Karpas-422 (cell line): Measurements from ENCODE around the gene LRP11. TPM values are rescaled to one million over a fixed set of nuclear protein-coding genes. Genes with fewer than 3 reads are reported as not detected.

Experiments
- DNase-seq: peaks from one replicate; pipeline ENCODE4 v3.0.0-alpha.2; 2015
- H2AFZ ChIP-seq: fragments of 200-600 bp; sonication (generic); 2 replicates; pipeline ENCODE4 v1.6.1; 2014; ENCODE audit warnings: antibody characterized with exemption, low read length, mixed read lengths
- H3K27ac ChIP-seq: fragments of 200-600 bp; sonication (generic); 2 replicates; pipeline ENCODE4 v1.5.1; 2014; ENCODE audit warnings: mild to moderate bottlenecking, low read length, moderate library complexity
- H3K27me3 ChIP-seq: fragments of 200-600 bp; sonication (generic); 2 replicates; pipeline ENCODE4 v1.6.1; 2014; ENCODE audit warnings: low read length, mixed read lengths
- H3K36me3 ChIP-seq: fragments of 200-600 bp; sonication (generic); 2 replicates; pipeline ENCODE4 v1.6.1; 2014; ENCODE audit warnings: low read length, mixed read lengths; ENCODE audit not compliant: insufficient read depth
- H3K4me1 ChIP-seq: fragments of 200-600 bp; sonication (generic); 2 replicates; pipeline ENCODE4 v1.6.1; 2014; ENCODE audit warnings: mild to moderate bottlenecking, low read length, mixed read lengths
- H3K4me2 ChIP-seq: fragments of 200-600 bp; sonication (generic); 2 replicates; pipeline ENCODE4 v1.6.1; 2014; ENCODE audit warnings: low read length, low read depth, mild to moderate bottlenecking; ENCODE audit not compliant: poor library complexity, severe bottlenecking
- H3K4me3 ChIP-seq: fragments of 200-600 bp; sonication (generic); 2 replicates; pipeline ENCODE4 v1.5.1; 2014; ENCODE audit warnings: mild to moderate bottlenecking, antibody characterized with exemption, low read length, mixed read lengths
- H3K79me2 ChIP-seq: fragments of 200-600 bp; sonication (generic); 2 replicates; pipeline ENCODE4 v1.6.1; 2014; ENCODE audit warnings: mild to moderate bottlenecking, low read length, mixed read lengths
- H3K9ac ChIP-seq: fragments of 200-600 bp; sonication (generic); 2 replicates; pipeline ENCODE4 v1.6.0; 2014; ENCODE audit warnings: low read length
- H3K9me2 ChIP-seq: fragments of 200-600 bp; sonication (generic), shearing (Covaris generic); replicated peaks from 2 replicates; pipeline ENCODE4 v1.6.0; 2014; ENCODE audit warnings: mild to moderate bottlenecking, low read length, moderate library complexity; ENCODE audit not compliant: insufficient read depth
- H3K9me3 ChIP-seq: fragments of 300-700, 200-600 bp; sonication (generic); 2 replicates; pipeline ENCODE4 v1.6.1; 2014; ENCODE audit warnings: low read length, mixed read lengths
- H4K20me1 ChIP-seq: fragments of 200-600 bp; sonication (generic); 2 replicates; pipeline ENCODE4 v1.6.1; 2014; ENCODE audit warnings: mild to moderate bottlenecking, antibody characterized with exemption, low read length, low read depth; ENCODE audit not compliant: insufficient read depth
- total RNA-seq: library from RNA; depleted of rRNA; stranded (reverse); fragments of >200 nt; shearing (Covaris generic); gene quantifications from 2 replicates; pipeline ENCODE4 v1.2.3, GENCODE V29; 2014; ENCODE audit warnings: low replicate concordance

The LRP11 gene
- total RNA-seq, 1 experiment from 2014 or later: 5.4 TPM

DNA sequence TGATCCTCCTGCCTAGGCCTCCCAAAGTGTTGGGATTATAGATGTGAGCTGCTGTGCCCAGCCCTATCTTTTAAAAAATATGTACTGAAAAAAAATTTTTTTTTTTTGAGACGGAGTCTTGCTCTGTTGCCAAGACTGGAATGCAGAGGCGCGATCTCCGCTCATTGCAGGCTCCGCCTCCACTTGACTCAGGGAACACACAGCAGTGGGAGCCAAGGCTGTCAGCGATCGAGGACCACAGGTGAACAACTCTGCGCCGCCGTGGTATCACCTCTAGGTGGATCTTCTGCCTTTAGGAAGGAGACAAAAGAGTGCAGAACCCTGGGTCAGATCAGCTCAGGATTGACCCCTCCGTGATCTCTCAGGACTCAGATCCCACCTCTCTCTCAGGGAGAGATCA, 20.1 kb upstream of the LRP11 start:
- Histone ChIP-seq H3K4me3 (no peak overlapping the region), H3K4me2 (no peak overlapping the region), H4K20me1 (no peaks in the 10 kb centered on the region)

DNA sequence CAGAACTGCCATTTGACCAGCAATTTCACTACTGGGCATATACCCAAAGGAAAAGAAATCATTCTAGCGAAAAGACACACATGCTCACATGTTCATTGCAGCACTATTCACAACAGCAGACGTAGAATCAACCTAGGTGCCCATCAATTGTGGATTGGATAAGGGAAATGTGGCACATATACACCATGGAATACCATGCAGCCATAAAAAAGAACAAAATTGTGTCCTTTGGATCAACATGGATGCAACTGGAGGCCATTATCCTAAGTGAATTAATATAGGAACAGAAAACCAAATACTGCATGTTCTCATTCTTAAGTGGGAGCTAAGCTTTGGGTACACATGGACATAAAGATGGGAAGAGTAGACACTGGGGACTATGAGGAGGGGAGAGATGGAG, 17.7 kb upstream of the LRP11 start:
- Histone ChIP-seq H3K27ac (no peak overlapping the region), H3K27me3 (no peaks in the 10 kb centered on the region), H3K9me3 (no peaks in the 10 kb centered on the region), H3K4me3 (no peak overlapping the region), H3K9ac (no peak overlapping the region), H3K4me2 (no peak overlapping the region), H4K20me1 (no peaks in the 10 kb centered on the region), H3K9me2 (no peaks in the 10 kb centered on the region), H2AFZ (no peak overlapping the region), H3K4me1 (no peaks in the 10 kb centered on the region), H3K79me2 (no peaks in the 10 kb centered on the region), H3K36me3 (no peaks in the 10 kb centered on the region)
- DNase-seq: peak; percentile 14

More for the DNA sequence above, 20.1 kb upstream of the LRP11 start:
- Histone ChIP-seq H3K27ac (no peak overlapping the region), H2AFZ (no peak overlapping the region), H3K79me2 (no peaks in the 10 kb centered on the region), H3K36me3 (no peaks in the 10 kb centered on the region), H3K9me3 (no peaks in the 10 kb centered on the region), H3K9me2 (no peaks in the 10 kb centered on the region), H3K27me3 (no peaks in the 10 kb centered on the region), H3K4me1 (no peaks in the 10 kb centered on the region), H3K9ac (no peak overlapping the region)
- no peak for DNase-seq

DNA sequence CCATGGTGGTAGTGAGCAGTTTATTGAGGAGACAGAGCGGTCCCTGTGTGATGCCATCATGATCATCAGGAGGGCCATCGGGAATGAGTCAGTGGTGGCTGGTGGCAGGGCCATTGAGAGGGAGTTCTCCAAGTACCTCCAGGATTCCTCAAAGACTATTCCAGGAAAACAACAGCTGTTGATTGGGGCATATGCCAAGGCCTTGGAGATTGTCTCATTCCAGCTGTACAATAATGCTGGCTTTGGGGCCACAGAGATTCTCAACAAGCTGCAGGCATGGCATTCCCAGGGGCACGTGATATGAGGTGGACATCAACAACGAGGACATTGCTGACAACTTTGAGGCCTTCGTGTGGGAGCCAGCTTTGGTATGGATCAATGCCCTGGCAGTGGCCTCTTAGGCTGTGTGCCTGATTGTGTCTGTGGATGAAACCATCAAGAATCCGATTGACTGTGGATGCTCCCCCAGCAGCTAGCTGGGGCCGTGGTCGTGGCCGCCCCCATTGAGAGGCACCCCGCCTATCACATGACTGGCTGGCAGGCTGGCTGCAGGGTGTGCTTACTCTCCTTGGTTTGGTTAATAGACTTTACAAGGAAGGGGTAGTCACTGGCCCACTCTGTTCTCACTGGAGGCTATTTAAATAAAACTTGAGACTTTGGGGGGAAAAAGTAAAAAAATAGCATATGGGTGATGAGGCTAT, 17.1 kb upstream of the LRP11 start:
- Histone ChIP-seq H4K20me1 (no peaks in the 10 kb centered on the region), H3K4me1 (no peaks in the 10 kb centered on the region), H3K9ac (no peak overlapping the region), H3K9me2 (no peaks in the 10 kb centered on the region), H2AFZ (no peak overlapping the region), H3K4me3 (no peak overlapping the region), H3K36me3 (no peaks in the 10 kb centered on the region), H3K9me3 (no peaks in the 10 kb centered on the region), H3K4me2 (no peak overlapping the region), H3K27me3 (no peaks in the 10 kb centered on the region), H3K27ac (no peak overlapping the region), H3K79me2 (no peaks in the 10 kb centered on the region)
- DNase-seq: peak; percentile 1

DNA sequence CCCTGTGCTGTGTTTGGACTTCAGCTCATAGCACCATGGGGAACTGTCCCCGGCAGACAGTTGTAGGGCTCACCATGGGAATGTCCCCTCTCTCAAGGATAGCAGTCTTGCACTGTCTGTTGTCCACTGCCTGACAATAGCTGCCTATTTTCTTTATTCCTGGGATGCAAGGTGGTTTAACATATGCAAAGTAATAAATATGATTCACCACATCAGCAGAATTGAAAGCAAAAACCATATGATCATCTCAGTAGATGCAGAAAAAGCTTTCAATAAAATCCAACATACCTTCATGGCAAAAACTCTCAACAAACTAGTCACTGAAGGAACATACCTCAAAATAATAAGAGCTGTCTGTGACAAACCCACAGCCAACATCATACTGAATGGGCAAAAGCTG, 13.5 kb upstream of the LRP11 start:
- H3K9me2 ChIP-seq: no peaks in the 10 kb centered on the region
- no peak for DNase-seq
- no peaks in the 10 kb centered on the region for H3K27me3 ChIP-seq
- no peak overlapping the region for H3K4me2 ChIP-seq
- no peaks in the 10 kb centered on the region for H3K9me3 ChIP-seq
- no peaks in the 10 kb centered on the region for H3K4me1 ChIP-seq
- no peaks in the 10 kb centered on the region for H4K20me1 ChIP-seq
- H3K4me3 ChIP-seq: no peak overlapping the region
- no peak overlapping the region for H3K27ac ChIP-seq
- no peak overlapping the region for H3K9ac ChIP-seq
- no peak overlapping the region for H2AFZ ChIP-seq
- H3K79me2 ChIP-seq: no peaks in the 10 kb centered on the region
- H3K36me3 ChIP-seq: no peaks in the 10 kb centered on the region

DNA sequence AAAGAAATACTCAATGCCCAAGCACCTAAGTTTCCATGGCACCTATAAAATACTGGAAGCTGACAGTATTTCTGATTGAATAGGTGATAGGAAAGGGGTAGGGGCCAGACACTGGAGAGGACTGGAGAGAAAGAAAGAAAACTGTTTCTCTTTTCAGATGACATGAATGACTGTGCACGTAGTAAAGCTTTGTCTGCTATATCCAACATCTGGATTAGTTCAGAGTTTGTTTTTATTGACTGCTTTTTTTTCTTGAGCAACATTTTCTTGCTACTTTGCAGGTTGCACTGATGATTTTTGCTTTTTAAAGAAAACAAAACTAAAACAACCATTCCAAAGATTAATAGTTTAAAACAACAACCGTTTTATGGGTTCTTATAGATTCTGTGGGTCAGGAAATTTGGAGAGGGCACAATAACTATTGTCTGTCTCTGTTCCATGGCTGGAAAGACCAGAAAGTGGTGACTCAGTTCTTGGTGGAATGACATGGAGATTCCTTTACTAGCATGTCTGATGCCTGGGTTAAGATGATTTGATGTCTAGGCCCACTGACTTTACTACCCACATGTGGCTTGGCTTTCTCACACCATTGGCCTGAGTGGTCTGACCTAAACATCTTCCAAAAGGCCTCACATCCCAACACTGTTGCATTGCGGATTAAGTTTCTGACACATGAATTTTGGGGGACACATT, 12.2 kb upstream of the LRP11 start:
- Histone ChIP-seq H4K20me1 (no peaks in the 10 kb centered on the region), H3K27ac (no peak overlapping the region), H3K4me2 (no peak overlapping the region), H3K9me2 (no peaks in the 10 kb centered on the region), H3K4me1 (no peaks in the 10 kb centered on the region), H3K27me3 (no peaks in the 10 kb centered on the region), H2AFZ (no peak overlapping the region), H3K9ac (no peak overlapping the region), H3K79me2 (no peaks in the 10 kb centered on the region), H3K36me3 (no peaks in the 10 kb centered on the region), H3K4me3 (no peak overlapping the region), H3K9me3 (no peaks in the 10 kb centered on the region)
- DNase-seq: peak; percentile 28

DNA sequence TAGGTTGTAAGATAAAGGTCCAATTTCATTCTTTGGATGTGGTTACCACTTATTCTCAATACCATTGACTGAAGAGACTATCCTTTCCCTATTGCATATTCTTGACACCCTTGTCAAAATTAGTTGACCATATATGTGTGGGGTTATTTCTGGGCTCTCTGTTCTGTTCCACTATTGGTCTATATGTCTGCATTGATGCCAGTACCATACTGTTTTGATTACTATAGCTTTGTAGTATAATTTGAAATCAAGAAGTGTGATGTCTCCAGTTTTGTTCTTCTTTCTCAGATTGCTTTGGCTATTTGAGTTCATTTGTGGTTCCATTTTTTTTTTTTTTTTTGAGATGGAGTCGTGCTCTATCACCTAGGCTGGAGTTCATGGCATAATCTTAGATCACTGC, 8.1 kb upstream of the LRP11 start:
- H3K4me1 ChIP-seq: no peaks in the 10 kb centered on the region
- H4K20me1 ChIP-seq: no peaks in the 10 kb centered on the region
- H3K36me3 ChIP-seq: no peaks in the 10 kb centered on the region
- H3K4me3 ChIP-seq: no peak overlapping the region
- H3K4me2 ChIP-seq: no peak overlapping the region
- no peaks in the 10 kb centered on the region for H3K79me2 ChIP-seq
- no peak overlapping the region for H3K27ac ChIP-seq
- H3K27me3 ChIP-seq: no peaks in the 10 kb centered on the region
- no peak overlapping the region for H3K9ac ChIP-seq
- DNase-seq: no peak
- H3K9me2 ChIP-seq: no peaks in the 10 kb centered on the region
- H2AFZ ChIP-seq: no peak overlapping the region
- H3K9me3 ChIP-seq: no peaks in the 10 kb centered on the region

DNA sequence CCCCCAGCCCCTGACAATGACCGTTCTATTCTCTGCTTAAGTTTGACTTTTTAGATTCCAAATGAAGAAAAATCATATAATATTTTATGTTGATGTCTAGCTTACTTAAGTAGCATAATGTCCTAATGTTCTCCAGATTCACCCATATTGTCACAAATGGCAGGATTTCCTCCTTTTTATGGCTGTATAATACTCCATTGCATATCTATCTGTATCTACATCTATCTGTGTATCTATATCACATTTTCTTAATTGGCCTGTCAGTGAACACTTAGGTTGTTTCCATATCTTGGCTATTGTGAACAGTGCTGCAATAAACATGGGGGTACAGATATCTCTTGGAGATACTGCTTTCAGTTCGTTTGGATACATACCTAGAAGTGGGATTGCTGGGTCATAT, 7.0 kb upstream of the LRP11 start:
- Histone ChIP-seq H2AFZ (no peak overlapping the region), H3K36me3 (no peaks in the 10 kb centered on the region), H3K4me3 (no peak overlapping the region), H3K27ac (no peak overlapping the region), H3K9ac (no peak overlapping the region), H3K9me3 (no peaks in the 10 kb centered on the region), H3K79me2 (no peaks in the 10 kb centered on the region), H3K27me3 (no peaks in the 10 kb centered on the region), H3K4me2 (no peak overlapping the region), H4K20me1 (no peaks in the 10 kb centered on the region), H3K9me2 (no peaks in the 10 kb centered on the region), H3K4me1 (no peaks in the 10 kb centered on the region)
- DNase-seq: no peak

DNA sequence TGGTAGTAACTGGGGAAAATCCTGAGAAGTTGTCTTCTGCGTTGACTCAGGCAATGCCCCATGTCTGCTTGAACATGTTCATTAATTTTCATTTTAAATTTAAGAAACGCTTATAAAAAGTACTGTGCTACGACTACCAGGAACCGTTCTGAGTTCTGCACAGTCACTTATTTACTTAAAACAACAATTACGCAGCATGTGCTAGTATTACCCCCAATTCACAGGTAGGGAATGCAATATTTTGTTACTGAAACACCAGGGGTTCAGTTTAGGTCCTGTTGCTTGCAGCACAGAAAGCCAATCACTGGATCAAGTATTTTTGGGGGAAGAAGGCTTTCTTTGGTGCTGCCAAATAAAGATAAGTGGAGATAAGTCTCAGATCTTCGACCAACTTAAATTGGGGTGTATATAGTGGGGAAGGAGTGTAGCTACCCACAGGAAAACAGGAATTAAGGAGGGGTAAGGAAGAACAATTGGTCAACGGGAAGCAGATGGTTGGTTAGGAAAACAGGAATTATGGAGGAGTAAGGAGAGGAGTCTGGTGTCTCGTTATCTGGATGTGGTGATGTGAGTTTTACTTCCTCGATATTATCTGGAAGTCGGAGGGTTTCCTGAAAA, 5.2 kb upstream of the LRP11 start:
- Histone ChIP-seq H3K9me2 (no peaks in the 10 kb centered on the region), H3K27ac (no peak overlapping the region), H2AFZ (no peak overlapping the region), H3K4me1 (peaks cover 5% of the 10 kb centered on the region), H3K27me3 (no peaks in the 10 kb centered on the region), H3K36me3 (no peaks in the 10 kb centered on the region), H3K4me3 (no peak overlapping the region), H3K9me3 (no peaks in the 10 kb centered on the region), H3K9ac (no peak overlapping the region), H4K20me1 (no peaks in the 10 kb centered on the region), H3K4me2 (no peak overlapping the region), H3K79me2 (no peaks in the 10 kb centered on the region)
- DNase-seq: peak; percentile 14
